Measurements from ENCODE around the gene IGF1R. TPM values are rescaled to one million over a fixed set of nuclear protein-coding genes. Genes with fewer than 3 reads are reported as not detected.

The IGF1R gene
- total RNA-seq, 1 experiment from 2014 or later, result 24.1 TPM

DNA sequence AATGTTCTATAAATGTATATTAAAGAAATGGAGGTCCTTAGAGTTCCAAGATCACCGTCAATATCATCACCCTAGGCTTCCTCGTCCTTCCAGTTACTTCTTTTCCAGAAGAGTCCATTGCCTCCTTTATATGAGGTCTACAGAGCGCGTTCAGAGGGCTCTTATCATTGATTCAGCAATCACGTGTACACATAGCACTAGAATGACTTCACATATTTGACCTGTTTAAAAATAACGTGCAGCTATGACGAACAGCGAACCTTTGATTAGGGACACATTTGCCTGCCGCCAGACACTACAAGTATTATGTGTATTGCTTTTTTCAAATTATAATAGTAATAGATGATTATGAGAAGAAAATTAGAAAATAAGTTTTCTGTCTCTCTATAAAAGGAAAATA lies 26.0 kb downstream of the IGF1R start:
- no peaks in the 10 kb centered on the region for H3K27me3 ChIP-seq
- H3K4me3 ChIP-seq, result no peak overlapping the region
- DNase-seq, result no peak
- H3K27ac ChIP-seq, result no peak overlapping the region
- no peaks in the 10 kb centered on the region for H3K36me3 ChIP-seq
- H3K9me3 ChIP-seq (replicated peaks), result no peaks in the 10 kb centered on the region
- peaks cover 23% of the 10 kb centered on the region for H3K4me1 ChIP-seq

DNA sequence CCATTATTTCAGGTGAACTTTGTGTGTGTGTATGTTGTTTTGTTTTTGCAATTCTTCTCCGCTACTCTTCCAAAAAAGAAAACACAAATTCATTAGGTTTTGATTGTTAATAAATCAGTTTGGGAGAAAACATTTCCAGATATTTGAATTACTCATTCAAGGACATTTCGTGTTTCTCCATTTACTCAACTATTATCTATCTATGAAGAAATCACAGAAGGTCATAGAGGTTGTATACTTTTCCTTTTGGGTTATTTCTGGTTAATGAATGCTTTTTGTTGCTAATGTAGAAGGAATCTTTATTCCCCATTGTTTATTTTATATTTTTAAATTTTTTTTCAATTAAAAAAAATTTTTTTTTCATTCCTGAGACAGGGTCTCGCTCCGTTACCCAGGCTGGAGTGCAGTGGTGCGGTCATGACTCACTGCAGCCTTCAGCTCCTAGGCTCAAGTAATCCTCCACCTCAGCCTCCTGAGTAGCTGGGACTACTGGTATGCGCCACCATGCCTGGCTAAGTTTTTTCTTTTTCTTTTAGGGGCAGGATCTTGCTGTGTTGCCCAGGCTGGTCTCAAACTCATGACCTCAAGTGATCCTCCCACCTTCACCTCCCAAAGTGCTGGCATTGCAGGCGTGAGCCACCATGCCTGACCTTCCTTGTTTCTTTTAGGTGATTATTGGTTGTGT lies 28.4 kb downstream of the IGF1R start:
- Histone ChIP-seq H3K27me3 (no peaks in the 10 kb centered on the region), H3K36me3 (no peaks in the 10 kb centered on the region), H3K4me1 (peaks cover 5% of the 10 kb centered on the region), H3K4me3 (no peak overlapping the region), H3K9me3 (replicated peaks) (no peaks in the 10 kb centered on the region), H3K27ac (no peak overlapping the region)
- DNase-seq, result no peak

DNA sequence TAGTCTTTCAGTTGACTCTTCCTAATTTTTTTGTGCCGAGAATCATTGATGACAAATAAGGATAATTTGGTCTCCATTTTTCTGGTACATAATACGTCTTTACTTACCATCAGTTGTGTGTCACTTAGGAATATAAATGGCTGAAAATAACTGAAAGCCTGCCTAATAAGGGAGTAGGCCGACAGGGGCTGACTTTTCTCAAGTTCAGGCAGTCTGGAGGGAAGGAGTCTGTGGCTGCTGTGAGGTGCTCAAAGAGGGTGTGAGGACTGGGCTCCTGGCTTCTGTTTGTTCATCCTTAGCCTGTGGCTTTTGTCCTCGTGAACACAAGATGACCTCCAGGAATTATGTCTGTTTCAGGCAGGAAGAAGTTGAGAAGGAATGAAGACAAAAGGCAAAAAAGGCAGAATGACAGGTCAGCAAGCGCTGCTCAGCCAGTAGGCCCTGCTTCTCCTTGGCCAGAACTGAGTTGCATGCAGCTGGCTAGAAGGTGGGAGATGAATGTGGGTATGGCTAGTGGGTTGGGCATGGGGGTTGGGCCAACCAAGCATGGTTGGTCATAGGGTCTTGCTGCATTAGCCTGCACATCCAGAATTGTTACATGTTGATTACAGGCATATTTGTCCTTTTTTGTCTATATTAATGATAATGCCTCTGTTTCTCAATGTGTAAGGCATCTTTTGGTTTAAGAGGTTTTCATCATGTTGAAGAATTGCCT lies 29.2 kb downstream of the IGF1R start:
- Histone ChIP-seq H3K9me3 (replicated peaks) (no peaks in the 10 kb centered on the region), H3K36me3 (no peaks in the 10 kb centered on the region), H3K4me3 (no peak overlapping the region), H3K4me1 (no peaks in the 10 kb centered on the region; the same call in 1 of the 2 replicates), H3K27me3 (no peaks in the 10 kb centered on the region), H3K27ac (no peak overlapping the region)
- no peak for DNase-seq

DNA sequence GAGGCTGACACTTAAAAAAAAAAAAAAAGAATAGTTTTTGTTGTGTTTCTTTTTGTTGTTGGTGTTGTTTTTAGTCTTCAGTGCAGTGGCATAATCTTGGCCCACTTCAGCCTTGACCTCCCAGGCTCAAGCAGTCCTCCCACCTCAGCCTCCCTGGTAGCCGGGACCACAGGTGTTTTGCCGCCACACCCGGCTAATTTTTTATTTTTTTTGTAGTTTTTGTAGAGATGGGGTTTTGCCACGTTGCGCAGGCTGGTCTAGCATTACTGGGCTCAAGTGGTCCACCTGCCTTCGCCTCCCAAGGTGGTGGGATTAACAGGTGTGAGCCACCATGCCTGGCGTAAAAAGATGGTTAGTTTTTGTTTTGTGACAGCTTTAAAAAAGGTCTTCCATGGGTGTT lies 30.1 kb downstream of the IGF1R start:
- no peak for DNase-seq

DNA sequence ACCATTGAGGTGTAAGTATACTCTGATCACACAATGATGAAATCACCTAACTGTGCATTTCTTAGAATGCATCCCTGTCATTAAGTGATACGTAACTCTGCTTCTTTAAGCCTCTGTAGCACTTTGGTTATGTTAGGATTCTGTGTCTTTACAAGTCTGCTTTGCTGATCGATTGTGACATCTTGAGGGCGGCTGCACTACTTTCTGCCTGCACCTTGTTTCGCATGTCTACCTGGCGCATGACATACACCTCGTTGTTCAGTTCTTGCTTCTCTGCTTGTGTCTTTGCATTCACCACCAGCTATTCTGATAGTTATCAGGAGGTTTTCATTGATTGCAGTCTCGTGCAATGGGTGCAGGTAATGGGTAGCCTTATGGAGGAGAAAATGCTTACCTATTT lies 32.7 kb downstream of the IGF1R start:
- H3K4me1 ChIP-seq, result peaks cover 15% of the 10 kb centered on the region
- no peaks in the 10 kb centered on the region for H3K9me3 ChIP-seq (replicated peaks)
- H3K36me3 ChIP-seq, result 0 out of 2 replicates have a peak, but pooled peaks cover 4% of the 10 kb centered on the region
- no peak overlapping the region for H3K27ac ChIP-seq
- no peak overlapping the region for H3K4me3 ChIP-seq
- DNase-seq, result no peak
- no peaks in the 10 kb centered on the region for H3K27me3 ChIP-seq

More for the DNA sequence above, 30.1 kb downstream of the IGF1R start:
- peaks cover 4% of the 10 kb centered on the region for H3K4me1 ChIP-seq
- H3K4me3 ChIP-seq, result no peak overlapping the region
- no peaks in the 10 kb centered on the region for H3K27me3 ChIP-seq
- H3K36me3 ChIP-seq, result no peaks in the 10 kb centered on the region
- H3K27ac ChIP-seq, result no peak overlapping the region
- H3K9me3 ChIP-seq (replicated peaks), result no peaks in the 10 kb centered on the region

DNA sequence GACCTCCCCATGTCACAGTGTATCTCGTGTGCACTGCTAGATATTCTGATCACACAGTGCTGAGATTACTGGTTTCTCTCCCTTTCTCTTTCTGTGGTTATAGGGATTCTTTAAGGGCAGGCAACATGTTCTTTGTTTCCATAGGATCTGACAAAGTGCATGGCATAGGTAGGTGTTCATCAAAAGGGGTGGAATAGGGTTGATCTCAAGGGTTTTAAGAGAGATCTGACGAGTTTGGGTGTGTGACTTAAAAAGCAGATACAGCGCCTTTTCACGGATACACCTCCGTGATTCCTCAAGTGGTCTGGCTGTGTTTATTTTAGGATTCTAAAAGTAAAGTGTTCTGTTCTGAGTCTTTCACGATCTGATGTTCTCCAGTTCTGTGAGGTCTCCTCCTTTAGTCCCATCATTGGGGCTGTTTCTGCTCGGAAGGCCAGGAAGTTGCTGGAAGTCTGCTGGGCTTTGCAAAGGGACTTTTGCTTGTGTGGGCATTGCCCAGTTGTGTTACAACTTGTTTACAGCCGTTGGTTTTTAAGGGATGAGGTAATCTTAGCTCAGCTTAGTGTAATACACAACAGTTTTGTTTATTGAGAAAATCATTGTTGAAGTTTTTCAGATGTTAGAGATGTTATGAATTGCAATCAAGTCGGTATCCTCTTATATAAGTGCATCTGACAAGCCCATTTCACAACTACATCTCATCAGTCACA lies 34.8 kb downstream of the IGF1R start:
- Histone ChIP-seq H3K27ac (0 out of 2 replicates have a peak overlapping the region, but pooled peaks have one; percentile 6), H3K36me3 (0 out of 2 replicates have a peak, but pooled peaks cover 4% of the 10 kb centered on the region), H3K27me3 (no peaks in the 10 kb centered on the region), H3K4me3 (no peak overlapping the region), H3K9me3 (replicated peaks) (no peaks in the 10 kb centered on the region), H3K4me1 (peaks cover 15% of the 10 kb centered on the region)
- no peak for DNase-seq

DNA sequence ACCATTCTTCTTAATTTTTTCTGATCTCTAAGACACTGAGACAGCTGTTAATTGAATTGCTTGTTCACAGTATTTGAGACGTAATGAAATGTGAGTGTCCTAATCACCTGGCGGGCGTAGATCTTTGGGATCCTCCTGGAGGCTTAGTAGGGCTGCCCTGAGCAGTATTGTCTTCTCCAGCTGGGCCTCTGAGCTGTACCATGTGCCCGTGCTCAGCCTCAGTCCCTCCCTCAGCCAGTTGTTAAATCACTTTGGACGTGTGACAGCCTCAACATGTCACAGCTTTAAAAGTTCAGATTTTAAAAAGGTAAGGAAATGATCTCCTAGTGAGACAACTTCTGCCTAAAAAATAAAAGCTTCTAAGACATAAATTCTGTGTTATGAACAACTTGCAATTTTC lies 35.5 kb downstream of the IGF1R start:
- H3K4me3 ChIP-seq, result no peak overlapping the region
- 0 out of 2 replicates have a peak overlapping the region, but pooled peaks have one; percentile 6 for H3K27ac ChIP-seq
- peak in 1 of 2 experiments; percentile 40 for DNase-seq
- peaks cover 15% of the 10 kb centered on the region for H3K4me1 ChIP-seq
- H3K27me3 ChIP-seq, result no peaks in the 10 kb centered on the region
- H3K9me3 ChIP-seq (replicated peaks), result no peaks in the 10 kb centered on the region
- H3K36me3 ChIP-seq, result 0 out of 2 replicates have a peak, but pooled peaks cover 4% of the 10 kb centered on the region

DNA sequence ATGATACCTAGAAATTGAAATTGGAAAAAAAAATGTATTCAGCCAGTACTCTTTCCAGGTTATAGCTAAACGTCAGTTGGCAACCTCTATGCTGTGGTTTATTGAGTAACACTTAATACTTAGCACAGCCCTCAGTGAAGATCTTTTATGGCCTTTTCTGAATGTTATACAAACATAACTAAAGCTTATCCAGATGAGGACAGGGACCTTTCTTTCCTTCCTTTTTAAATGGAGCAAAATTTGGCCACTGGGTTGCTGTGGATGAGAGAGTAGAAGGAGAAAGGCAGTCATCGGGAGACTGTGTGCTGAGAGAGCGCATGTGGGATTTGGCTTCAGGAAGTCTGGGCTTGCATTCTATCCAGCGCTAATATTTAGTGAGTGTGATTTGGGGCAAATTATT lies 36.1 kb downstream of the IGF1R start:
- Histone ChIP-seq H3K27ac (no peak overlapping the region), H3K36me3 (0 out of 2 replicates have a peak, but pooled peaks cover 4% of the 10 kb centered on the region), H3K9me3 (replicated peaks) (no peaks in the 10 kb centered on the region), H3K27me3 (no peaks in the 10 kb centered on the region), H3K4me1 (peaks cover 18% of the 10 kb centered on the region), H3K4me3 (no peak overlapping the region)
- no peak for DNase-seq

DNA sequence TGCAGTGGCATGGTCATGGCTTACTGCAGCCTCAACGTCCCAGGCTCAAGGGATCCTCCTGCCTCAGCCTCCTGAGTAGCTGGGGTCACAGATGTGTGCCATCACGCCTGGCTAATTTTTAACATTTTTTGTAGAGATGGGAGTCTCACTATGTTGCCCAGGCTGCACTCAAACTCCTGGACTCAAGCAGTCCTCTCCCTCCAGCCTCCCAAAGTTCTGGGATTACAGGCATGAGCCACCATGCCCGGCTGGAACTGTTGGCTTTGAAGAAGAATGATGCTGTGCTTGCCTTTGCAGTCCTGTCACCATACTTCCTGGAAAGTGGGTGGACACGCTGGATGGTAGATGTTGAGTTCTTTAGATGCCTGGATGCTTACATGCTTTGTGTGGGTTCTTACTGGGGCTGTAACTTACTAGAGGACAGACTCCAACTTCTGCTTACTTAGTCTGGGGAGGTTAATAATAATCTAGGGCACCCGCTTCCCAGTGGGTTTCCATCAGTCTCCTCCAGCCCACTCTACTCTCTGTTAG lies 36.7 kb downstream of the IGF1R start:
- no peak overlapping the region for H3K27ac ChIP-seq
- no peak overlapping the region for H3K4me3 ChIP-seq
- H3K9me3 ChIP-seq (replicated peaks), result no peaks in the 10 kb centered on the region
- H3K27me3 ChIP-seq, result no peaks in the 10 kb centered on the region
- H3K36me3 ChIP-seq, result 0 out of 2 replicates have a peak, but pooled peaks cover 4% of the 10 kb centered on the region
- DNase-seq, result no peak
- peaks cover 23% of the 10 kb centered on the region for H3K4me1 ChIP-seq

DNA sequence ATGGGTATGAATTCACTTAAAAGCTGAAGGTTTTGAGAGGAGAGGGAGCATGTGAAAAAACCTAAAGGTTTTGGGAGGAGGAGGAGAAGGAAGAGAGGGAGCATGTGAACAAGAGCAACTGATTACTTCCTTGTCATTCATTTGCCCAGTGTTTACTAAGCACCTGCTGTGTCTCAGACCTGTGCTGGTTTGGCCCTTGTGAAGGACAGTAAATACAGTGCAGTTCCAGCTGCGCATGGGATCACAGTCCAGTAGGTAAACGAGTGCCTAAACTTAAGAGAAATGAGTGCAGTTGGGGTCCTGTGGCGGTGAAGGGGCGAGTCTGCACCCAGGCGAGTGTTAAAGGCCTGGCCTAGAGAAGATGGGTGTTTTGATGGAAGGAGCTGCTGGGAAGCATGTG lies 38.6 kb downstream of the IGF1R start:
- Histone ChIP-seq H3K9me3 (replicated peaks) (no peaks in the 10 kb centered on the region), H3K36me3 (0 out of 2 replicates have a peak, but pooled peaks cover 4% of the 10 kb centered on the region), H3K27me3 (no peaks in the 10 kb centered on the region), H3K27ac (no peak overlapping the region), H3K4me1 (peaks cover 23% of the 10 kb centered on the region), H3K4me3 (no peak overlapping the region)
- no peak for DNase-seq

DNA sequence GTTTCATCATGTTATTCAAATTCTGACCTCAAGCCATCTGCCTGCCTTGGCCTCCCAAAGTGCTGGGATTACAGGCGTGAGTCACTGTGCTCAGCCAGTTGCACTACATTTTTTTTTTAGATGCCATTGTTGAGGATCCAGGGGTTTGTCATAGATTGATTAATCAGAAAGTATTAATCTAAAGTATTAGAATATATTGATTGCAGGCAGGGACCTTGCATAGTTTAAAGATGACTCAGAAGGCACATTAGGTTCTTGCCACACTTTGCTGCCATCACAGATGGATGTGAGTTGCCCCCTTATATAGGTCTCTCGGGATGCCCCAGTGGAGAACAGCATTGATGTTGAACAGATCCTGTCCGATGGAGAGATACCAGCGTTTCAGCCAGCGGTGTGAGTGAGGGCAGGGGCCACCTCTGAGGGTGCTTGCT lies 41.1 kb downstream of the IGF1R start:
- Histone ChIP-seq H3K4me3 (no peak overlapping the region), H3K9me3 (replicated peaks) (no peaks in the 10 kb centered on the region), H3K36me3 (0 out of 2 replicates have a peak, but pooled peaks cover 4% of the 10 kb centered on the region), H3K27me3 (no peaks in the 10 kb centered on the region), H3K4me1 (peaks cover 21% of the 10 kb centered on the region), H3K27ac (no peak overlapping the region)
- DNase-seq, result peak in 1 of 2 experiments; percentile 34

DNA sequence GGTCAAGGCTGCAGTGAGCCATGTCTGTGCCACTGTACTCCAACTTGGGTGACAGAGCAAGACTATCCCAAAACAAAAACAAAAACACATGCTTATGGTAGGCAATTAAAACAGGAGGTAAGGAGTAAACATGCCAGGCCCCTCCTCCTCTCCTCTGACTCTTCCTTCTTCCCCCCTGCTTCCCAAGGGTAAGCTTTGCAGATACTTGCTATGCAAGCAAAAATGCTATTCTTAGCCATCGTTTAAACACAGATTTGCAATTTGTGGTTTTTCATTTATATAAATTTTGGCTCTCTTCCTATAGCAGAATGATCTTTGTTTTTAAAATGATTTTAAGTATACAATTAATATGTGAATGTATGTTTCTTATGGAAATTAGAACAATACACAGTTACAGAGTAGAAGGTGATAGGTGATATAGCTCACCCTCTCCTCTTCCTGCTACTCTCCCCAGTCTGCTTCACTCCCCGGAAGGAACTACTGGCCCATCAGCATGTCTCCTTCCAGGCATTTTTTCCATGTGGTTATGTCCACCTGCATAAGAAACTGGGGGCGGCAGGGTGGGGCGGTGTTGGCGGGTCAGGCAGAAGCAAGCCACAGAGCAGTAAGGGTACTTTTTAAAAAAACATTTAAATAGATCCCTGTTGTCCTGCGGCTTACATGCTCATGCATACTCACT lies 42.1 kb downstream of the IGF1R start:
- H3K27me3 ChIP-seq, result no peaks in the 10 kb centered on the region
- no peak overlapping the region for H3K27ac ChIP-seq
- 0 out of 2 replicates have a peak, but pooled peaks cover 4% of the 10 kb centered on the region for H3K36me3 ChIP-seq
- no peaks in the 10 kb centered on the region for H3K9me3 ChIP-seq (replicated peaks)
- H3K4me1 ChIP-seq, result peaks cover 29% of the 10 kb centered on the region
- DNase-seq, result no peak
- H3K4me3 ChIP-seq, result no peak overlapping the region

DNA sequence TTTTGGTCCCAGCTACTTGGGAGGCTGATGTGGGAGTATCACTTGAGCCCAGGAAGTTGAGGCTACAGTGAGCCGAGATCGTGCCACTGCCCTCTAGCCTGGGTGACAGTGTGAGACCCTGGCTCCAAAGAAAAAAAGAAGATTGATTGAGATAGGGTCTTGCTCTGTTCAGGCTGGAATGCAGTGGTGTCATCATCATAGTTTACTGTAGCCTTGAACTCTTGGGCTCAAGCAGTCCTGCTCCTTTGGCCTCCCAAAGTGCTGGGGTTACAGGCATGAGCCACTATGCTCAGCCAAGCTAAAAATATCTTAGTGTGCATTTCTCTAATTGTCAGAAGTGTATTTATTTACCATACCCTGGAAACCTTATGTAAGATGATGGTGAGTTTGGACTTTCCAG lies 43.9 kb downstream of the IGF1R start:
- H3K27ac ChIP-seq, result no peak overlapping the region
- no peaks in the 10 kb centered on the region for H3K36me3 ChIP-seq
- DNase-seq, result no peak
- H3K4me3 ChIP-seq, result no peak overlapping the region
- peaks cover 29% of the 10 kb centered on the region for H3K4me1 ChIP-seq
- H3K9me3 ChIP-seq (replicated peaks), result no peaks in the 10 kb centered on the region
- H3K27me3 ChIP-seq, result no peaks in the 10 kb centered on the region

DNA sequence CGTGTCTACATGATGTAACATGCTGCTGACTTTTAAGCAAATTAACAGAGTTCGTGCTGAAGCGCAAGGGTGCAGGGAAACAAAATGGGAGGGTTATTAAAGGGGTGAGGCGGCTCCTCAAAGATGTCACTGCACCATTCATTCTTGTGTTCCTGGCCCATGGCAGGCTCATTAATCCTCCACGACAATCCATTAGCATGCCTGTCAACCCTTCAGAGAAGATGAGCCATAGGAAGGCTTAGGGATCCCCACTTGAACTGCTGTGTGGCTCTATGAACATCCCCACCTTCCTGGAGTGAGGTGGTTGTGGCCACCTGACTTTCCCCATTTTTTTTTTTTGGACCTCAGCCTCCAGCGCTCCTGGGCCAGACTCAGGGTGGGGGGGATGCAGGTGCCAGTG lies 45.8 kb downstream of the IGF1R start:
- DNase-seq, result peak; percentile 63 to 80
- Histone ChIP-seq H3K4me1 (peaks cover 35% of the 10 kb centered on the region), H3K27me3 (no peaks in the 10 kb centered on the region), H3K9me3 (replicated peaks) (no peaks in the 10 kb centered on the region), H3K36me3 (no peaks in the 10 kb centered on the region), H3K27ac (peak overlapping the region; percentile 53), H3K4me3 (no peak overlapping the region)
